Ecto neural progenitor cell (in vitro differentiated cells): ENCODE measurements around the gene PLXDC2.

Source experiments
- DNase-seq: peaks from one replicate; pipeline ENCODE4 v3.0.0-alpha.2; 2018; ENCODE audit warnings: low spot score

The PLXDC2 gene

GRCh38 chr10:19941206-19941880 is 125.1 kb downstream of the PLXDC2 start:
- no peak for DNase-seq

GRCh38 chr10:19944911-19945663 is 128.9 kb downstream of the PLXDC2 start:
- no peak for DNase-seq

- DNase-seq, result no peak
Observed at GRCh38 chr10:19946245-19946644, 130.0 kb downstream of the PLXDC2 start.

- no peak for DNase-seq
Observed at GRCh38 chr10:19946791-19947190, 130.6 kb downstream of the PLXDC2 start.

- DNase-seq, result no peak
Observed at GRCh38 chr10:19947215-19947614, 131.0 kb downstream of the PLXDC2 start.

GRCh38 chr10:19947656-19948055 is 131.4 kb downstream of the PLXDC2 start:
- DNase-seq, result no peak

- no peak for DNase-seq
Observed at GRCh38 chr10:19952224-19953010, 136.2 kb downstream of the PLXDC2 start.

- no peak for DNase-seq
Observed at GRCh38 chr10:19954601-19955000, 138.4 kb downstream of the PLXDC2 start.

GRCh38 chr10:19956516-19957032 is 140.3 kb downstream of the PLXDC2 start:
- no peak for DNase-seq

GRCh38 chr10:19958787-19959186 is 142.6 kb downstream of the PLXDC2 start:
- DNase-seq, result no peak

GRCh38 chr10:19961076-19962053 is 145.1 kb downstream of the PLXDC2 start:
- DNase-seq, result no peak

GRCh38 chr10:19964625-19965024 is 148.4 kb downstream of the PLXDC2 start:
- no peak for DNase-seq

- peak; percentile 66 for DNase-seq
Observed at GRCh38 chr10:19966751-19967150, 150.5 kb downstream of the PLXDC2 start.

- no peak for DNase-seq
Observed at GRCh38 chr10:19967981-19968380, 151.7 kb downstream of the PLXDC2 start.

GRCh38 chr10:19968745-19969144 is 152.5 kb downstream of the PLXDC2 start:
- no peak for DNase-seq

- DNase-seq, result no peak
Observed at GRCh38 chr10:19970256-19970655, 154.0 kb downstream of the PLXDC2 start.

GRCh38 chr10:19970717-19971116 is 154.5 kb downstream of the PLXDC2 start:
- no peak for DNase-seq

- DNase-seq, result no peak
Observed at GRCh38 chr10:19971343-19972052, 155.3 kb downstream of the PLXDC2 start.

- no peak for DNase-seq
Observed at GRCh38 chr10:19974138-19974537, 157.9 kb downstream of the PLXDC2 start.

GRCh38 chr10:19974554-19974953 is 158.3 kb downstream of the PLXDC2 start:
- no peak for DNase-seq

- DNase-seq, result no peak
Observed at GRCh38 chr10:19977097-19977521, 160.9 kb downstream of the PLXDC2 start.
